NCI-H2227 treated with DMSO at 0.1 percent for 48 hours (cell line): Measurements from ENCODE around the gene SPECC1.
"Not testable (repeated sequence)": the region's sequence is repeated elsewhere in the genome, so short reads cannot be mapped to it uniquely, and the experiment has no call there.

Source experiments
- DNase-seq: peaks from one replicate; lab custom pipeline; 2025; lab: John Stamatoyannopoulos, UW

Gene SPECC1

GRCh38 chr17:20174588-20175265 is 165.6 kb downstream of the SPECC1 start:
- no peak for DNase-seq

- no peak for DNase-seq
These were observed 169.9 kb downstream of the SPECC1 start for GRCh38 chr17:20179041-20179440.

- no peak for DNase-seq
These were observed 171.5 kb downstream of the SPECC1 start for GRCh38 chr17:20180661-20181060.

GRCh38 chr17:20184181-20184580 is 175.0 kb downstream of the SPECC1 start:
- DNase-seq = no peak

GRCh38 chr17:20184977-20185619 is 175.9 kb downstream of the SPECC1 start:
- DNase-seq = no peak

GRCh38 chr17:20187049-20187448 is 177.9 kb downstream of the SPECC1 start:
- no peak for DNase-seq

GRCh38 chr17:20189302-20189701 is 180.1 kb downstream of the SPECC1 start:
- DNase-seq = no peak

- no peak for DNase-seq
These were observed 180.8 kb downstream of the SPECC1 start for GRCh38 chr17:20189979-20190378.

DNA sequence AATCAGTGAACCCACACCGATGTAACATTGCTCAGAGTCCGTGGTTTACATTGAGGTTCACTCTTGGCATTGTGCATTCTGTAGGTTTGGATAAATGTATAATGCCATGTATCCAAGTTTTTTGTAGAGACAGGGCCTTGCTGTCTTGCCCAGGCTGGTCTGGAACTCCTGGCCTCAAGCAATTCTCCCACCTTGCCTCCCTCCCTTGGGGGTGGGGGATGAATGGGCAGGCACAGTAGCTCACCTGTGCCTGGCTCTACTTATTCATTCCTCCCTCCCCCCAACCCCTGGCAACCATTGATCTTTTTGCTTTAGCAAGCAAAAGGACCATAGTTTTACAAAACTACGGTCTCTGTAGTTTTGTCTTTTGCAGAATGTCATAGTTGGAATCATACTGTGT is 181.4 kb downstream of the SPECC1 start:
- DNase-seq = no peak

DNA sequence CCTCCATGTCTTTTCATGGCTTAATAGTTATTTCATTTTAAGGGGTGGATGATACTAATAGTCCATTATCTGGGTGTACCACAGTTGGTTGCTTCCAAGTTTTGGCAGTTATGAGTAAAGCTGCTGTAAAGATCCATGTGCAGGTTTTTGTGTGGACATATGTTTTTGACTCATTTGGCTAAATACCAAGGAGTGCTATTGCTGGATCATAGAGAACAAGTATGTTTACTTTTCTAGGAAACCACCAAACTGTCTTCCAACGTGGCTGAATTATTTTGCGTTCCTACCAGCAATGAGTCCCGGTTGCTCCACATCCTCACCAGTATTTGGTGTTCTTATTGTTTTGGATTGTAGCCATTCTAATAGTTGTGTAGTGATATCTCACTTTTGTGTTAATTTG is 181.9 kb downstream of the SPECC1 start:
- no peak for DNase-seq

DNA sequence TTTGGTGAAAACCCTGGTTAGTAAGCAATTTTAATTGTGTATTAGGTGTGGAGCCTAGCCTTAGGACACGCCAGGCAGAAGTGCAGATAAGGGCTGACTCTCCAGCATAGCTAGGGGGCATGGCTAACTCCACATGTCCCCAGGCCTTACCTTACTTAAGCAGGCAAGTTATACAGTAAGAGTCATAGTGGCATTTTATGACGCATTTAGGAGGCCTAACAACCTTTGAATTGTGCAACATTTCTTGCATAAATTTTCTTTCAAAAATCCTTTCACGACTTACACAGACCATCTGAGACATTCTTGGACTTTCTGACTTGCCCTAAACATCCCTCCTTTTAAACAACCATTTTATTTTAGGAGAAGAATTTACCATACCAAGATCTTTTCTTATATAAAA is 187.1 kb downstream of the SPECC1 start:
- DNase-seq = not testable (repeated sequence)

GRCh38 chr17:20197272-20197926 is 188.2 kb downstream of the SPECC1 start:
- no peak for DNase-seq

- DNase-seq = no peak
These were observed 191.0 kb downstream of the SPECC1 start for GRCh38 chr17:20200016-20200795.

GRCh38 chr17:20200865-20201458 is 191.8 kb downstream of the SPECC1 start:
- no peak for DNase-seq

- no peak for DNase-seq
These were observed 193.0 kb downstream of the SPECC1 start for GRCh38 chr17:20202141-20202621.

DNA sequence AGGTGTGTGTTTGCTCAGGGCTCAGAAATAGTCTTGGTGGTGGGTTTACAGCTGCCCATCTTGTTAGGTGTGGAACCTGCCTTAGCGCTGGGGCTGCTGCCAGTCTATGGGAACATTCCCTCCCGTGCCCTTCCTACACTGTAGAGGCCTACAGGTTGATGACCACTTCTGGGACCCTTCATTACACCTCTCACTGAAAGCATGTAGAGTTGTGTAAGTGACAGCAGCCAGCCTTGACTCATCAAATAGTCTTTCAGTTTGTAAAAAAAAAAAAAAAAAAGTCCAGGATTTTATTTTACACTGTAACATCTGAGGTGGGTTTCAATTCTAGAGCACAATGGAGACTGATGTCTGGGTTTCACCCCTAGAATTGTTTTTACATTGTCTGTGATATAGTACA is 193.9 kb downstream of the SPECC1 start:
- no peak for DNase-seq

DNA sequence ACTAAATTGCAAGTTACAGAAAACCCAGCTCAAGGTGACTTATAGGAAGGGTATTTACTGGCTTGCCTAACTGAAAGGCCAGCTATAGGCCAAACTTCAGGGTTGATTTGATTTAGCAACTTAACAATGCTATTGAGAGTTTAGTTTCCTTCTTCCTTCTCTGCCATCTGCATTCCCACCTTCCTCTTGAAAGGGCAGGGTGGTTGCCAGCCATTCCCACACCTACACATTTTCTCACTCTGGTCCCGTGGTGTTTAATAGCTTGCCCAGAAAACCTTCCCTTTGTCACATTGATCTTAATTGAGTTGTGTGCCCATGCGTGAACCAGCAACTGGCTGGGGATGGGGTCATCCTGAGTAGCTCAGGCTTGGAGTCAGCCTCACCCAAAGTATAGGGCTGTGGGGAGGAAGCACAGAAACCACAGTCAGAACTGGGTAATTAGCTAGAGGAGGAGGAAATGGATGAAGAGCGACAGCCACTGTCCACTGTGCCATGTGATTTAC is 194.7 kb downstream of the SPECC1 start:
- no peak for DNase-seq

GRCh38 chr17:20205609-20206008 is 196.4 kb downstream of the SPECC1 start:
- no peak for DNase-seq

DNA sequence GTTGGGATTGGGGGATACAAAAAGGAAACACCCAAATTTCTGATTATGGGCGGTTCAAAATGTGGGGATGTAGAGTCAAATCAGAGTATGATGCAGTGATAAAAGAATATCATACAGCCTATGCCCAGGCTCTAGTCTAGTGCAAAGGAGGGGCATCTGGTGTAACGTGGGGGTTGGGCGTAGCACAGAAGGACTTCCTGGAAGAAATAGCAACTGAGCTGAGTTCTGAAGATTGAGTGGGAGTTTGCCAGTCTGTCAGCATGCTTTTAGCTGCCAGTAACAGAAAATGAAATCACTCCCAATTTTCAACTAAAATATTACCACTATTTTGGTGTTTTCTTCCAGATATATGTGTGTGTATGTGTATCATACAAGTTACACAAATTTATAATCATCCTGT is 196.9 kb downstream of the SPECC1 start:
- no peak for DNase-seq

- DNase-seq = no peak
These were observed 197.4 kb downstream of the SPECC1 start for GRCh38 chr17:20206591-20206990.

GRCh38 chr17:20207262-20207985 is 198.3 kb downstream of the SPECC1 start:
- DNase-seq = no peak
